HG03460 (cell line): Measurements from ENCODE around the gene TRAF3.

Experiments
- ATAC-seq: cut with Tn5 transposase; IDR thresholded peaks from one replicate; pipeline ENCODE4 v1.9.1; 2021; ENCODE audit not compliant: unreplicated experiment

TRAF3 gene

DNA sequence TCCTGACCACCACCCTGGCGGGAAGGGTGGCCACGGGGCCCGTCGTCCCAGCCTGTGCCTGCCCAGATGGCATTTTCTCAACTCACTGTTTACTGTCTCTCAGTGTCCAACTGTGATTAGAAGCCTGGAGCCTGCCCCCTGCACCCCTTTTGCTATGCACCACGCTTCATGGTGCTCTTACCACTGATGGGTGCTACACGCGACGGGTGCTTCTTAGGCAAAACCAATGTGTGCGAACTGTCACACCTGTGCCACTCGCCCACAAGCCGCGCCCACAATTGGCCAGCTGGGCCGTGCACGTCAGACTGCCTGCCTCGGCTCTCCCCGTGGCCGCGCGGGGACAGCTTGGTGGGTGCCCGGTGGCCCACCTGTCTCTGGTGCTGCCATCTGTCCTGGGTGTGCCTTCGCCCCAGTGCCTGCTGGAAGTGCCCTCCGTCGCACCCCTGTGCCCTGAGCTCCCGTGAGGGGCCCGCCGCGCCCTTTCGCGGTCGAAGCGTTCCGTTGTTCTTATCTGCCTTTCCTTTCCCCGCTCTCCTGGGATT lies 130.1 kb downstream of the TRAF3 start:
- no peak for ATAC-seq

DNA sequence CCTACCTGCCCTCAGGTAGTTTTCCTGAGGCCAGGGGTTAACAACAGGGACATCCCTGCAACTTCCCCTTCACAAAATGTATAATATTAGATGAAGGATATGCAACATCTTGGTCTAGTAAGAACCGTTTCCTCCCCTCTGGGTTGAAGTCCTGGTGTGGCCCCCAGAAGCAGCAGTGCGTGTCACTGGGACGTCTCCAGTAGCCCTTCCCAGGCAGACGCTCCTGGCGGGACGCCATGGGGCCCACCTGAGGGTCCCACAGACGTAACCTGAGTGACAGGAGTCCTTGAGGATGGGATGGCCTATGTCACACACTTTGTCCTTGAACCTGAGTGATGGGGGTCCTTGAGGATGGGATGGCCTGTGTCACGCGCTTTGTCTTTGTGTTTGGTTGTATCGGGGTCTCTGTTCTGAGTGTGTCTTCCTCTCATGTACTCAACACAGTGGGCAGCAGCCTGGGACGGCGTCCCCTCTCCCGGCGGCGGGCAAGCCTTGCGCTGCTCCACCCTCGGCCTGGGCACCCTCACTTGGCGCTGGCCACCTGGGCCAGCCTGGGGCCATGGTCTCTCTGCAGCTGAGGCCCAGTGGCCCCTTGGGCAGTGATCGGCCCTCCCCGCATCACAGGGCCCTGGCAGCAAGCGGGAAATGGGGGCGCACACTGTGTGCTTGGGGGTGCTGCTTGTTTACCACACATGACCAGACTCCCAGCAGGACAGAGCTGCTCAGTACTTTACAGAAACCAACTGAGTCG lies 130.9 kb downstream of the TRAF3 start:
- no peak for ATAC-seq

DNA sequence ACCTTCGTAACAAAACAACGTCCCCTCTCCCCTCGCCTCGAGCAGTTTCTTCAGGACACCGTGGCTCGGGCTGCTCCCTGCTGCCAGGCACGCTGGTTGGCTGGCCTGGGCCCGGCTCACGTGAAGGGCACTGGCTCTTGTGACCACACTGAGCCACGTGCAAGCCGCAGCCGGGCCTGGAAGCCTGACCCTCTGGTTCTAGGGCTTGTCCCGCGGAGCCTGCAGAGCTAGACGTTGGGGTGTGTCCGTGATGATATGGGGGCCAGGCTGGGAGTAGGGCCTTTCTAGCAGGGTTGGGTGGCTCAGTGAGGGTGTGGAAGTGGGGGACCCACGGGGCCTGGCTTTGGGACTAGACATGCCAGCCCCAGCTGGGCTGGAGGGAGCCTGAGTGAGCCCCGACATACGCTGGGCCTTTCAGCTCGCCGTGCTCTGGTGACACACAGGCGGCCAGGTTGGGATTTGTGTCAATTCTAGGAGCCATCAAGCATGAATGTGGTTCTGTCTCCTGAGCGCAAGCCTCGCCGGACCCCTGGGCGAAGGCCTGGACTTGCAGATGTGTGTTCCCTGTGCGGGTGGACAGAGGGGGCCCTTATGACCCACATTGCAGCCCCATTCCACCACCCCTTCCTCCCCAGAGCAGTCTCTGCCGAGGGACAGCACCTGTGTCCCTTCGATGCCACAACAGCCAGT lies 131.7 kb downstream of the TRAF3 start:
- ATAC-seq: no peak

DNA sequence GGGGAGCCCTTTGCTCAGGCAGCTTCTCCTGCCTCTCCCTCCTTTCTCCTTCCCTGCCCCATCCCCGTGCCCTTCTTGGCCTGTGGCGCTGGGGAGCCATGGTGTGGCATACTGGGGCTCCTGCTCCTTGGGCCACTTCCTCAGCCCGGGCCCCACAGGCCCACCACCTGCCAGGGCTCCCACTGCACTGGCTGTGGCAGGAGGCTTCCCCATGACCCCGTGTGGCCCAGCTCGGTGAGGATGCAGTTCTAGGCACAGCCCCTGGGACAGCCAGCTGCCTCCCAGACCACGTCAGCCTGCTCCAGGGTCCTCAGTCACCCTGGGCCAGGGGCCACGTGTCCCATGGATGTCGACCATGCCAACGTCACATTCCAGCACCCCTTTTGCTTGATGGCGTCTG lies 132.2 kb downstream of the TRAF3 start:
- ATAC-seq: no peak

DNA sequence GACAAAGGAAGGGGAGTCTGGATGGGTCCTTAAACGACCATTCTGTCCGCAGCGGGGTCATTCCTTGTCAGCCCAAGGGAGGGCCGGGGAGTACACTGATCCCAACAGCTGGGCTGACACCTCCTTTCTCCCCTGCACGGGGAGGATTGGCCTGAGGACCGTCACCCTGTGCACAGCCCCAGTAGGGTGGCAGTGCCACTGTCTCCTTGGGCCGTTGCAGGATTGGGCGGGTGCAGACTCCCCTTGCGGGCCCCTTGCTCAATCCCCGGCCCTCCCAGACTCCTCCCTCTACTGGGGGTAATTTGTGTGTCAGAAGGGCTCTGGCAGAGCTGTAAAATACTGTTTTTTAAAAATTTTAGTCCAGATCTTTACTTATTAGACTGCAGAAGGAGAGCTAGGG lies 132.7 kb downstream of the TRAF3 start:
- ATAC-seq: no peak

DNA sequence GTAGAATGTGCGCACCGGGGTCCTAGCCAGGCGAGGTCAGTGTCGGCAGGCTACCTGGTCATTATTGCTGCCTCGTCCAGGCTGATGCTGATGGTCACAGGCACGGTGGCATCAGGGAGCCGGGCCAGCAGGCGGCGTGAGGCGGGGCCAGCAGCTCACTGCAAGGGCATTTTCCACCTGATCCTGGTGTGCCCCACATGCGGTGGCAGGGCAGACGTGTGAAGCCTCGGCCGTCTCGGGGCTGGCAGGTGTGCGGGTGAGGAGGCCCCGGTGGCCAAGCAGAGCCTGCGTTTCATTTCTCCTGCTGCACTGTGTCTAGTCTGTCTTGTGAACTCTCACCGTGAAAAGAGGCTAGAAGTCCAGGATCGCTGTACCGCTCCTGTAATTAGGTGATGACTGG lies 133.2 kb downstream of the TRAF3 start:
- no peak for ATAC-seq

DNA sequence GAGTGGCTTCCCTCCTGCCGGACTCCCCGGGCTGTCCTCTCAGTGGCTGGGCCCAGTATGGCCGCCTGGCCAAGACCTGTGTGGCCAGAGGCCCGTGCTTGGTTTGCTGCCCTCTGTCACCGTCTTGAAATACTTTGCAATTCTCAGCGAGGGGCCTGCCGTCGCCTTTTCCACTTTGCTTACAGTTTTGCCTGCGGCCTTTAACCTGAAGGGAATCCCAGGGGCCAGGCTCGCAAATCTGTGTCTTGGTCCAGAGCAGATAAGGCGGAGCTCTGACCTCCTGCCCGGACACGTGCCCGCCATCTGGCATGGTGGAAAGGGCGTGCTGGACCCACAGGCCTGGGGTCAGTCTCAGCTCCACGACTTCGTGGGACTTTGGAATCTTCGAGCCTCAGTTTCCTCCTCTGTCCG lies 134.3 kb downstream of the TRAF3 start:
- no peak for ATAC-seq

DNA sequence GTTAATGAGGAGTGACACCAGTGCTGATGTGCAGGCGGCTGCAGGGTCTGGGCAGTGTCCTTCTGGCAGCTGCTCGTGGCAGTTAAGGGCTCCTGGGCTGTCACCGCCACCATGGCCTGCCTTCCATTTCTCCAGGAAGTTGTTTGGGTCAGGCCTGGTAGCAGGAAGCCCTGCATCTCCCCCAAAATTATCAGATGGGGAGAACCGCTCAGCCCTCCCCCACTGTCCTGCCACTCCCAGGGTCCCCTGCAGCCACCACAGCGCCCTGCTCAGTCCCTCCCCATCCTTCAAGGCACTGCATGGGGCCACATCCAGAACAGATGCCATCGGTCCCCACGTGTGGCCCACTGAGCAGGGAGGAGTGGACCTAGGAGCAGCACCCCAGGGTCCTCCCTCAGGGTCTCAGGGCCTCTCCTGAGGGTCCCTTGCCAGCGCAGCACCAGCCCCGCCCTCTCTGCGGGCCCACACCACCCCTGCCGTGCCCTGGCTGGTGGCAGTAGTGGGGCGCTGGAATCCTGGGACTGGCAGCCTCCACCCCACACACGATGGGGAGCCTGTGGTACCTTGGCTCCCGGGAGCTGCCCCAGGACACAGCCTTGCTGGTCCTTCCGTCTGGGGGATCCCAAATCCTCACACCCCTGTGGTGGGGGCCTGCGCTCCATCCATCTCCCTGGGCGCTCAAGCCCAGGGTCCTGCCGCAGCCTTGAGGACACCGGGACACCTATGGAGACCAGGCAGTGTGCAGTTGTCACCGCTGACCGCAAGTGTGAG lies 134.9 kb downstream of the TRAF3 start:
- no peak for ATAC-seq

DNA sequence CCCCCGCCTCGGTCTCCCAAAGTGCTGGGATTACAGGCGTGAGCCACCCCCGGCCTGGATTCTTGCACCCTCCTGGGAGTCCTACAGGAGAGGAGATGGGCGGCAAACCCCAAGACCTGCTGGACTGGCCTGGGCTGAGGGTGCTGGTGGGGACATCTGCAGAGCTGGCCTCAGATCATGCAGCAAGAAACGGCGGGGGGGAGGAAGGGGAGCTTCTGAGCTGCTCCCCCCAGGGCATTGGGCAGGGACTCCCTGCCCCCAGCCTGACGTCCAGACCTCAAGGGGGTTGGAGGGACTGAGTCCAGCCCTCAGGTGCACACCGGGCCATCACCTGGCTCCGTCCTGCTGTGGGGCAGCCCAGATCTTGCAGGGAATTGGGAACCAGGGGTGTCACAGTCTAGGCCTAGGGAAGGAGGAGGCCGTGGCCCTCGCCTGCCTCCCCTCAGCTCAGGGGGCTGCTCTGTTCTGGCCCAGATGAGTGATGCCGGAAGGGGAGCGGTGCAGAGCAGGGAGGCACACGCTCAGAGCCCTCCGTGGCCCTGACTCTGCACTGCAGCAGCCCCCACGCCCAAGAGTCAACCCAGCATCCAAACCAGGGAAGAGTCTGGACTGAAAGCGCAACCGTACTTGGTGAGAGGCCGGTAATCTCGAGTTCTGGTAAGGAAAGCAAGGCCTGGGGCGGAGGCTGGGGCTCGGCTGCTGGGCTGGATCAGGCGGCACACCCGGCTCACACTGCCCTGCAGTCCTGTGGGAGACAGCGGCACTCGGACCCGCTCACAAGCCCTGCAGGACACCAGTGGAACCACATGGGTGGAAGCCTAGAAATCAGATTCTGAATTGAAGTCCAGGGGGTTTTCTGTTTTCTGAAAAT lies 136.3 kb downstream of the TRAF3 start:
- no peak for ATAC-seq

DNA sequence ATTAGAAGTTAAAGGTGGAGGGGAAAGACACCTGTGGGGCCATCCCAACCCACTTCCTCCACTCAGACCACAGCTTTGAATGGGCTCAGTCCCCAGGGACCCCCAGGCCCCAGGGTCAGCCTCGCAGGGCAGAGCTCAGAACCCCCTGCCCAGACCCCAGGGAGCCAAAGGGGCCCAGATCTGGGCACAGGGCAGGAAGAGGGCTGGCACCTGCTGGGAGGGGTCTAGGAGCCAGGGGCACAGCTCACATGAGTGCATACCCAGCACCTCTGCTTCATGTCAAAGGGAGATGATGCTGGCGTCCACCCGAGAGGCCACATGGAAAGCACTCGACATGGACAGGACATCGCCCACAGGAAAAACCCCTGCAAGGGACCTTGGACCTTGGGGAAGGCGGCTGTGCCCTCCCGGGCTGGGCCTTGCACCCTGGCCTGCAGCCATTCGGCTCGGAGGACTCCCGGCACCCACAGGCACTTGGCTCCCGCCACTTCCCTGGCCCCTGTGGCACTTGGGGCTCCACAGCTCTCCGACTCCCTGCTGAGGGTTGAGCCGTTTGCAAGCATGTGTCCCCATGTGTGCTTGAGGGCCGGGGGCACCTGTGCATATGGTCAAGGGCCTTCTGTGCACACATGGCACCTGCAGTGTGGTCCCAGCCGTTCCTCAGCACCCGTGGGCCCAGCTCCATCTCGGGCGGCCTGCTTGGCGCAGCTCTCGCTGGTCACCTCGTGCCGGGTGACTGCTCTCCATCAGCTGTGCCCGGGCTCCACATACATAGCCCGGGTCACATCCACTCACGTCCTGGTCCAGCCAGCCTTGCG lies 137.4 kb downstream of the TRAF3 start:
- no peak for ATAC-seq

DNA sequence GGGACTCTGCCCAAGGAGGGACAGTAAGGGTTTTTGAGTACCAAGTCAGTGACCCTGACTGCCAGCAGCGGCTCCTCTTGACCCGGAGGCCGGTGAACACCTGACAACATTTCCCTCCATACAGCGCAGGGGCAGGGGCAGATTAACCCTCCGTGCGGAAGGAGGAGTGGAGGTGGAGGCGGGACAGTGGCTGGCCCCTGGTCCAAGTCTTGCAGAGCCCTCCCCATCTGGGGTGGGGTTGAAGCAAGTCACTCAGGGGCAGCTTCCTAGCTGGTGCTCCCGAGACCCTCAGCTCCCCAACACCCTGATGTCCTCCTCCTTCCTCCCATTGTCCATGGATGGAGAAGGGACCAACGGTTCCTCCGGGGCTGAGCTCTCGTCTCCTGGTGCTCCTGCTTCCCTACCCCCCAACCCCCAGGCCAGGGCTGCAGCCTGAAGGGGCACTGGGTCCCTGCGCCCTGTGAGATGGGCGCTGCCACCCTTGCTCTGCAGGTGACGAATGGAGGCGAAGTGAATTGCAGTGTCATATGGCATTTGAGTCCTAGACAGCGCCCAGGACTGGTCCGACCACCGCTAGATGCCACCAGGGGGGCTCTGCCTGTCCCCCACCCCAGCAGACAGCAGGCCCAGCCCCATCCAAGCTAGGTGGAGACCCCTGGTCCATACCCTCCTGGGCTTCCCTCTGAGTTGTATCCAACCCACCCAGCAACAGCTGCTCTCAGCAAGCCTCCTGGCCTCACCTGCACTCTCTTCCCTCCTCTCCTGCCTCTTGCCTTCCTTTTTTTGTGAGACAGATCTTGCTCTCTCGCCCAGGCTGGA lies 138.3 kb downstream of the TRAF3 start:
- ATAC-seq: no peak

DNA sequence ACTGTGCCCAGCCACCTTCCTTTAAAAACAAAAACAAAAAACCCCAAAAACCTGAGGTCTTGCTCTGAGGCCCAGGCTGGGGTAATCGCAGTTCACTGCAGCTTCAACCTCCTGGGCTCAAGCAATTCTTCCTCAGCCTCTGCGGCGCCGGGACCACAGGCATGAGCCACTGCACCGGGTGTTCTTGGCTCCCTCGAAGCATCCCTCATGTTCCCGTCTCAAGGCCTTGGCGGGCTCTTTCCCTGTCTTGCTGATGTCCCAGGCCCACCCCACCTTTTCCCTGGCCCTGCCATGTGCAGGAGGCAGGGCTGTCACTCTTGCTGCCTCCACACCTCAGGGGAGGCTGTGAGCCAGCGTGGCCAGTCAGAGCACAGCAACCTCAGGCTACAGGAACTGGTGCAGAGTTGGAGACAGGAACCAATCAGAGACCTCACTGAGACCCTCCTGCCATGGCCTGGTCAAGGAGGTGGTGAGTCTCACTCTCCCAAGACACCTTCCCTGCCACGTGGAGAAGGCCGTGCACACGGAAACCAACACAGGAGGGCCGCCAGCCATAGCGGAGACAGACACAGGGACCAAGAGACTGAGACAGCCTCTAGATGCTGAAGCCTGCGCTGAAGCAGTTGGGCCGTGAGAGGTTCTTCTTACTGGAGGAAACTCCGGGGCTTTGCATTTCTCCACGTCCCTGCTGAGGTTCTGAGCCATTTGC lies 139.3 kb downstream of the TRAF3 start:
- ATAC-seq: no peak

DNA sequence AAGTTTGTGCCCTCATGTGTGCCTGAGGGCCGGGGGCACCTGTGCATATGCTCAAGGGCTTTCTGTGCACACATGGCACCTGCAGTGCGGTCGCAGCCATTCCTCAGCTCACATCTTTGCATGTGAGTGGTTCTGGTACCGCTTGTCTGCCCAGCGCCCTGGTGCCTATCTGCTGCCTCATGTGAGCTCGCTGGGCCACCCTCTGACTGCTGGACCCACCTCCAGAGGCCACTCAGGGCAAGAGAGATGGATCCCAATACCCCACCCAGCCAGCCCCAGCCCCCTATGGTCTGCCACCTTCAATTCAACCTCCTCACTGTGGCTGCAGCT lies 139.8 kb downstream of the TRAF3 start:
- no peak for ATAC-seq

DNA sequence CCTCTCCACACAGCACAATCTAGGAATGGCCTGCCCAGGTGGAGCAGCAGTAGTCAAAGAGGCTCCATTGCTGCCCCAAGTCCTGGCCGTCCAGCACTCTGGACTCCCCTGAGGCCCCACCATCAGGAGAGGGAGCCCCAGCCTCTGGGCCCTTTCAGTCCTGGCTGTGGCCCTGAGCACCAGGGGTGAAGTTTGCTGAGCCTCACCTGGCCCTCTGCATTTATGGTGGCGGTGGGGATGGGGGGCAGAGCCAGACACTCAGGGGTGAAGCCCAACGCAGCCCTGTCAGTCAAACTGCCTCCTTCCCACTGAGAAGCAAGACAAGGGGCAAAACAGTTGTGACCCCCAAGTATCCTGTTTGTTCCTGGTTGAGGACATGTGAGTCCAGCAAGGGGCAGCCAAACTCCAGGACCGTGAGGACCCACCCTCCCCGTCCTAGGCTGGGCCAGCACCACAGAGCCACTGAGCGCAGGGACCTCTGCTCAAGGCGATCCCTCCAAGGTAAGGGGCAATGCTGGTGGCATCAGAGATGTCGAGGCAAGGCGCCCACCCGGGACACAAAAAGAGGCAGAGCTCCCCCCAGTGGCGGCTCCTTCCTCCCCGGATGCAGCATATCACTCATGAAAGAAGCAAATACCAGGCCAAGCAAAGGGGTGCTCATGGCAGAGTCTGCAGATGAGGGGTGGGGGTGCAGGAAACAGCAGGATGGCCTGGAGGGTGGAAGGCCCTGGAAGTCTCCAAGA lies 140.4 kb downstream of the TRAF3 start:
- no peak for ATAC-seq

DNA sequence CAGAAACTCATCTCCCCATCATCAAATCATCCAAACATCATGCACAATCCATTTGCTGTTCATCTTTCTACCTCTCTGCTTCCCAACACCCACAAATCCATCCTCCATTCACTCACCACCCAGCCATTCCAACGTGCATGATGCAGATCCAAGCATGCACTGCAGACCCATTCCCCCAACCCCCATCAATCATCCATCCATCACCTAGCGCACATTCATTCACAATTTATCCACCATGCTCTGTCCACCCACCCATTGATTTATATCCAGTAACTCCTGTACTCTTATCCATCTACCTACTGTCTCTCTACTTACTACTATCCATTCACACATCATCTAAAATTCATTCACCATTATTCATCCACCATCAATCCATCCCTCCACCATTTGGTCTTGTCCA lies 141.2 kb downstream of the TRAF3 start:
- ATAC-seq: no peak

DNA sequence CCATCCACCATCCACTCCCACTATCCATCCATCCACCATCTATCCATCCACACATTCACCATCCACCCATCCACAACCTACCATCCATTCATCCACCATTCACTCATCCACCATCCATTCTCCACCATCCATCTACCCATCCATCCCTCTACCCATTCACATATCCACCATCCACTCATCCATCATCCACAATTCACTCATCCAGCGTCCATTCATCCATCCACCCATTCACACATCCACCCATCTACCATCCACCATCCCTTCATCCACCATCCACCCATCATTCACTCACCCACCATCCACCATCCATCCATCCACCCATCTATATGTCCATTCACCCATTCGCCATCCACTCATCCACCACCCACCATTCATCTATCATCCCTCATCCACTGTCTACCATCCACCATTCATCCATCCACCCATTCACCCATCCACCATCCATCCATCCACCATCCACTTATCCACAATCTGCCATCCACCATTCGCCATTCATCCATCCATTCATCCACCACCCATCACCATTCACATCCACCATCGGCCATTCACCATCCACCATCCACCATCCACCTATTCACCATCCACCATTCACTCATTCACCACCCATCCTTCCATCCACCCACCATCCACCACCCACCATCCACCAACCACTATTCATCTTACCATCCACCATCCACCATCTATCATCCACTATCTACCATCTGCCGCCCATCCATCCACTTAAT lies 143.2 kb downstream of the TRAF3 start:
- ATAC-seq: no peak

DNA sequence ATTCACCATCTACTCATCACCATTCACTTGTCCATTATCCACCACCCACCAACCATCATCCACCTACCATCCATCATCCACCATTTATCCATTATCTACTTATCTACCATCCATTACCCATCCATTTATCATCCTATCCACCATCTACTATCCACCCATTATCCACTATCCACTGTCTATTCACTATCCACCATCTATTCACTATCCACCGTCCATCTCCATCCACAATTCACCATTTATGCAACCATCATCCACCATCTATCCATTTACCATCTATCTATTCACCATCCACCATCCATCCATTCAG lies 143.7 kb downstream of the TRAF3 start:
- no peak for ATAC-seq
